Measurements from ENCODE around the gene PEX7.

GRCh38 chr6:136784271-136784664 is 38.1 kb upstream of the PEX7 start:
- no peak for TF ChIP-seq CTCF (conservative IDR thresholded peaks at IDR 0.05; ENCODE audit: low read depth, low read length)
- TF ChIP-seq EZH2 (IDR thresholded peaks at IDR 0.05; ENCODE audit: low read length, unreplicated experiment), result no peak

Measured in PC-3 (cell line).